Measurements from ENCODE around the gene NT5M.
A peak's percentile ranks its signal among the peaks of the same experiment; 100 is the strongest.
"Not testable (repeated sequence)": the region's sequence is repeated elsewhere in the genome, so short reads cannot be mapped to it uniquely, and the experiment has no call there.

Gene NT5M

GRCh38 chr17:17264430-17264829, 38.7 kb upstream of the NT5M start:
- Histone ChIP-seq H4K20me1 (ENCODE audit: insufficient read depth, low read length, poor library complexity, severe bottlenecking) (peaks cover 4% of the 10 kb centered on the region), H3F3A (ENCODE audit: low read depth) (no peaks in the 10 kb centered on the region), H3K4me3 (ENCODE audit: low read length, poor library complexity, severe bottlenecking) (no peak overlapping the region), H3K9ac (ENCODE audit: low read depth, low read length, poor library complexity, severe bottlenecking) (no peak overlapping the region), H3K36me3 (ENCODE audit: insufficient read depth, low read length) (peaks cover 78% of the 10 kb centered on the region), H2AFZ (ENCODE audit: low read length) (no peak overlapping the region), H3K9me2 (replicated peaks; ENCODE audit: low read depth, low read length) (no peaks in the 10 kb centered on the region), H3K27me3 (ENCODE audit: insufficient read depth, low read length, poor library complexity, severe bottlenecking) (no peaks in the 10 kb centered on the region), H3K79me2 (ENCODE audit: insufficient read depth, low read length) (no peaks in the 10 kb centered on the region), H3K4me1 (ENCODE audit: insufficient read depth, low read length, poor library complexity, severe bottlenecking) (no peaks in the 10 kb centered on the region), H3K9me3 (ENCODE audit: insufficient read depth, low read depth, low read length) (no peaks in the 10 kb centered on the region), H3K4me2 (ENCODE audit: low read depth, low read length, poor library complexity, severe bottlenecking) (no peak overlapping the region)
- TF ChIP-seq EZH2phosphoT487 (IDR thresholded peaks at IDR 0.05; ENCODE audit: borderline replicate concordance) (no peak), CTCF (conservative IDR thresholded peaks at IDR 0.05; ENCODE audit: low read length) (no peak)

- peaks cover 23% of the 10 kb centered on the region for H4K20me1 ChIP-seq (ENCODE audit: insufficient read depth, low read length, poor library complexity, severe bottlenecking)
- TF ChIP-seq CTCF (conservative IDR thresholded peaks at IDR 0.05; ENCODE audit: low read length) (peak; percentile 61), EZH2phosphoT487 (IDR thresholded peaks at IDR 0.05; ENCODE audit: borderline replicate concordance) (no peak)
- no peaks in the 10 kb centered on the region; the same call in 1 of the 2 replicates for H3F3A ChIP-seq (ENCODE audit: low read depth)
- no peak overlapping the region for H3K4me2 ChIP-seq (ENCODE audit: low read depth, low read length, poor library complexity, severe bottlenecking)
- H3K4me3 ChIP-seq (ENCODE audit: low read length, poor library complexity, severe bottlenecking) = no peak overlapping the region
- H3K4me1 ChIP-seq (ENCODE audit: insufficient read depth, low read length, poor library complexity, severe bottlenecking) = no peaks in the 10 kb centered on the region
- peaks cover 81% of the 10 kb centered on the region for H3K36me3 ChIP-seq (ENCODE audit: insufficient read depth, low read length)
- H3K9ac ChIP-seq (ENCODE audit: low read depth, low read length, poor library complexity, severe bottlenecking) = no peak overlapping the region
- peaks cover 27% of the 10 kb centered on the region; the same call in 1 of the 2 replicates for H3K79me2 ChIP-seq (ENCODE audit: insufficient read depth, low read length)
- H3K27me3 ChIP-seq (ENCODE audit: insufficient read depth, low read length, poor library complexity, severe bottlenecking) = no peaks in the 10 kb centered on the region
- H2AFZ ChIP-seq (ENCODE audit: low read length) = no peak overlapping the region
- no peaks in the 10 kb centered on the region for H3K9me2 ChIP-seq (replicated peaks; ENCODE audit: low read depth, low read length)
- no peaks in the 10 kb centered on the region for H3K9me3 ChIP-seq (ENCODE audit: insufficient read depth, low read depth, low read length)
Observed at GRCh38 chr17:17269926-17270773, 33.0 kb upstream of the NT5M start.

- no peaks in the 10 kb centered on the region for H3K27me3 ChIP-seq (ENCODE audit: insufficient read depth, low read length, poor library complexity, severe bottlenecking)
- H3K9me2 ChIP-seq (replicated peaks; ENCODE audit: low read depth, low read length) = no peaks in the 10 kb centered on the region
- no peak for TF ChIP-seq EZH2phosphoT487 (IDR thresholded peaks at IDR 0.05; ENCODE audit: borderline replicate concordance)
- no peak for TF ChIP-seq CTCF (conservative IDR thresholded peaks at IDR 0.05; ENCODE audit: low read length)
- no peaks in the 10 kb centered on the region for H3F3A ChIP-seq (ENCODE audit: low read depth)
- H3K4me1 ChIP-seq (ENCODE audit: insufficient read depth, low read length, poor library complexity, severe bottlenecking) = peaks cover 30% of the 10 kb centered on the region
- H4K20me1 ChIP-seq (ENCODE audit: insufficient read depth, low read length, poor library complexity, severe bottlenecking) = peaks cover 62% of the 10 kb centered on the region
- H3K4me3 ChIP-seq (ENCODE audit: low read length, poor library complexity, severe bottlenecking) = no peak overlapping the region
- no peaks in the 10 kb centered on the region for H3K9me3 ChIP-seq (ENCODE audit: insufficient read depth, low read depth, low read length)
- peak overlapping the region; percentile 92 for H3K4me2 ChIP-seq (ENCODE audit: low read depth, low read length, poor library complexity, severe bottlenecking)
- peaks cover 77% of the 10 kb centered on the region for H3K79me2 ChIP-seq (ENCODE audit: insufficient read depth, low read length)
- no peak overlapping the region for H2AFZ ChIP-seq (ENCODE audit: low read length)
- H3K36me3 ChIP-seq (ENCODE audit: insufficient read depth, low read length) = peaks cover 30% of the 10 kb centered on the region; the same call in 1 of the 2 replicates
- H3K9ac ChIP-seq (ENCODE audit: low read depth, low read length, poor library complexity, severe bottlenecking) = no peak overlapping the region
Observed at GRCh38 chr17:17275971-17276370, 27.2 kb upstream of the NT5M start.

- Histone ChIP-seq H3K9ac (ENCODE audit: low read depth, low read length, poor library complexity, severe bottlenecking) (peak overlapping the region; percentile 13), H3K4me3 (ENCODE audit: low read length, poor library complexity, severe bottlenecking) (peak overlapping the region; percentile 38), H3K4me1 (ENCODE audit: insufficient read depth, low read length, poor library complexity, severe bottlenecking) (peaks cover 35% of the 10 kb centered on the region), H3K36me3 (ENCODE audit: insufficient read depth, low read length) (peaks cover 22% of the 10 kb centered on the region; the same call in 1 of the 2 replicates), H3K4me2 (ENCODE audit: low read depth, low read length, poor library complexity, severe bottlenecking) (peak overlapping the region; percentile 92), H3K79me2 (ENCODE audit: insufficient read depth, low read length) (peaks cover 74% of the 10 kb centered on the region), H4K20me1 (ENCODE audit: insufficient read depth, low read length, poor library complexity, severe bottlenecking) (peaks cover 57% of the 10 kb centered on the region)
- not testable (repeated sequence) for H3F3A ChIP-seq (ENCODE audit: low read depth); H3K9me3 ChIP-seq (ENCODE audit: insufficient read depth, low read depth, low read length); H2AFZ ChIP-seq (ENCODE audit: low read length); H3K9me2 ChIP-seq (replicated peaks; ENCODE audit: low read depth, low read length); H3K27me3 ChIP-seq (ENCODE audit: insufficient read depth, low read length, poor library complexity, severe bottlenecking)
Observed at GRCh38 chr17:17277431-17277830, 25.7 kb upstream of the NT5M start.
